RWPE1 (cell line): ENCODE results near the gene ALK.

Experiments used
- CTCF ChIA-PET: fragments of 350-600 bp; sonication (Branson Sonifier 250); formaldehyde crosslinking; extraction: SDS; loops from one replicate; lab custom pipeline; 2021; lab: Yijun Ruan, JAX
- POLR2A ChIA-PET: fragments of 400-600 bp; formaldehyde crosslinking; extraction: SDS; loops from one replicate; lab custom pipeline; 2020; ENCODE audit warnings: antibody characterized with exemption; ENCODE audit not compliant: low non-redundant PET; lab: Yijun Ruan, JAX
- DNase-seq: peaks from one replicate; pipeline ENCODE4 v3.0.0; 2012; ENCODE audit warnings: low spot score
- H3K27ac ChIP-seq: fragments of 450-650 bp; 2 replicates; pipeline ENCODE4 v1.5.1; 2017
- TF ChIP-seq, protein P1 (sequence below): fragments of 450-650 bp; conservative IDR thresholded peaks from 2 replicates; pipeline ENCODE4 v1.5.1; 2017; ENCODE audit warnings: low read depth, mild to moderate bottlenecking

Gene ALK

DNA sequence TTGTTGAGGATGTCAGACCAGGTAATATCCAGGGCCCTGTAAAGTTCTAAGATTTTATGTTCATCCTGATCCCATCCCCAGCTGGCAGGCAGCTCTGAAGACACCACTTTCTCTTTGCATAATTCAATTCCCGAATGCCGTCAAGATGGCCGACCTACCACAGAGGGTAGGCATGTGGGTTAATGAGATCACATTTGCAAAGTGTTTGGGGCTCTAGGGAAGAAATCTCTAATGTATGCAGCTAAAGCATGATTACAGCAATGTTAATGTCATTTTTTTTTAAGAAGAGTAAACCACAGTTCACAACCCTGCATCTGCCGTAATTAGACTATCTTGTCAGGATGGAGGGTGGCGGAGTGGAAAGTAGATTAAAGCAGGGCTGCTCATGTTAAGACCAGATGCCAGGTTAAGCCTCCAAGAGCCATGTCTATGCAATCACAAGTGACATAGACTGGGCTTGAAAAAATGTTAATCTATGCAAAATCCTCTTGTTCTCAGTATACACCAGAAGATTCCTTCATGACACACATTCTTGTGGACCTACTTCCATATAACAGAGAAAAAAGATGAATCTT is 131.4 kb downstream of the ALK start:
- ChIA-PET POLR2A (no interaction called here), CTCF (no interaction called here)
- TF ChIP-seq, protein P1, sequence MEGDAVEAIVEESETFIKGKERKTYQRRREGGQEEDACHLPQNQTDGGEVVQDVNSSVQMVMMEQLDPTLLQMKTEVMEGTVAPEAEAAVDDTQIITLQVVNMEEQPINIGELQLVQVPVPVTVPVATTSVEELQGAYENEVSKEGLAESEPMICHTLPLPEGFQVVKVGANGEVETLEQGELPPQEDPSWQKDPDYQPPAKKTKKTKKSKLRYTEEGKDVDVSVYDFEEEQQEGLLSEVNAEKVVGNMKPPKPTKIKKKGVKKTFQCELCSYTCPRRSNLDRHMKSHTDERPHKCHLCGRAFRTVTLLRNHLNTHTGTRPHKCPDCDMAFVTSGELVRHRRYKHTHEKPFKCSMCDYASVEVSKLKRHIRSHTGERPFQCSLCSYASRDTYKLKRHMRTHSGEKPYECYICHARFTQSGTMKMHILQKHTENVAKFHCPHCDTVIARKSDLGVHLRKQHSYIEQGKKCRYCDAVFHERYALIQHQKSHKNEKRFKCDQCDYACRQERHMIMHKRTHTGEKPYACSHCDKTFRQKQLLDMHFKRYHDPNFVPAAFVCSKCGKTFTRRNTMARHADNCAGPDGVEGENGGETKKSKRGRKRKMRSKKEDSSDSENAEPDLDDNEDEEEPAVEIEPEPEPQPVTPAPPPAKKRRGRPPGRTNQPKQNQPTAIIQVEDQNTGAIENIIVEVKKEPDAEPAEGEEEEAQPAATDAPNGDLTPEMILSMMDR = no peak
- H3K27ac ChIP-seq = no peak overlapping the region
- DNase-seq = no peak

DNA sequence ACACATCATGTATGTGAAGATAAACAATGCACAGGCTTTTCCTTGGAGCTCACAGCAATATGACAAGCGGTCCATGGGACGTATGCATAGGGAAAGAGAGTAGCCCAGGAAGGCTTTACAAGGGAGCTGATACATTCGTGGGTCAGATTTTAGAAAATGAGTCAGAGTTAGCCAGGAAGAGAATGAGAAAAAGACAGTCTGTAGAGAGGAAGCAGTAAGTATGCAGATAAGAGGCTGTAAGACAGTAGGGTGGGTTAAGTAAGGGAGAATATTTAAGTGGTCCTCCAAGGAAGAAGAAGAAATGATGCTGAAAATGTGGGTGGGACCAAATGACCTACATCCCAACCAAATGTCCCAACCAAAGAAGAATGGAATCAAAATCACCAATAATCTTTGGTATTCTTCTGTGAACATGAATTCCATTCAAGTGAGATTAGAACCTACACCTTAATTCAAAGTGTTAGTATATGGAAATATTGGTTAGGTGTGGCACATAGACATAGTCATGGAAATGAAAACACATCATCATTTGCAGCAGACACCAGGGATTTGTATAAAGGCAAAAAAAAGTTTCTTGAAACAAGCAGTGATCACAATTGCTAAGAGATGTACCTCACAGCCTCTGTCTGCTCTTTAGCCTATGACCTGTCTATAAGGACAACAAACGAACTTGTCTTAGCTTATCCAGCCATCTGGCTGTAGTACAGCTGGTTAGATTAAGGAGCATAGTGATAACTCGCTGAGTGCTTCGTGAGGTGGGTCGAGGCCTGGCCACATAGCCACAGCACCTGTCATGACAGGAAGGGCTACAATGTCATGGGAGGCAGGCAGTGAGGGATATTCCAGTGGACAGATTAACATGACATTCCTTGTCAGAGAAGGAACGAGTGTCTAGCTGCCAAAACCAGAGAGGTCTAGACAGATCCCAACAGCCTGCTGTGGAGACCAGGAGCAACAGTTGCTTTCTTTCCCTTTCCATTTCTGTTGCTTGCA is 133.6 kb downstream of the ALK start:
- no peak overlapping the region for H3K27ac ChIP-seq
- DNase-seq = no peak
- TF ChIP-seq, protein P1 = no peak
- ChIA-PET POLR2A (interaction anchor here (0.7 kb wide), 1 partner anchor 315 kb away, joined by 3 read pairs; no protein-coding TSS in a partner anchor), CTCF (no interaction called here)

DNA sequence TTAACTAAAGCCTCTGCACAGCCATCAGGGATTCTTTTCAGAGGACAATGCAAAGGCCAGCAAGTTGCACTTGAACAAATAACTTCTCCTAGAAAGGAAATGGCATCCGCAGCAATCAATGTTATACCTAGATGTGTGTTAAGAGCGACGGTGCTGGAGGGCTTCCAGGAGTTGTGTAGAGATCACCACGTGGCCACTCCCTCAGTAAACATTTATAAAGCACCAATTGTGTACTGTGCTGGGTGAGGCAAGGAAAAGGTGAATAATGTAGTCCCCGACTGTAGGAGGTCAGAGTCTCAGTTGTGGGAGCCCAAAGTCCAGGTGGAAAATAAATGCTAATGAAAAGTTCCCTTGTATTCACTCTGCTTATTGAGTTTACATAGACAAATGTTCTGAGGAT is 135.0 kb downstream of the ALK start:
- TF ChIP-seq, protein P1 = no peak
- CTCF ChIA-PET = no interaction called here
- DNase-seq = no peak
- POLR2A ChIA-PET = no interaction called here
- no peak overlapping the region for H3K27ac ChIP-seq

DNA sequence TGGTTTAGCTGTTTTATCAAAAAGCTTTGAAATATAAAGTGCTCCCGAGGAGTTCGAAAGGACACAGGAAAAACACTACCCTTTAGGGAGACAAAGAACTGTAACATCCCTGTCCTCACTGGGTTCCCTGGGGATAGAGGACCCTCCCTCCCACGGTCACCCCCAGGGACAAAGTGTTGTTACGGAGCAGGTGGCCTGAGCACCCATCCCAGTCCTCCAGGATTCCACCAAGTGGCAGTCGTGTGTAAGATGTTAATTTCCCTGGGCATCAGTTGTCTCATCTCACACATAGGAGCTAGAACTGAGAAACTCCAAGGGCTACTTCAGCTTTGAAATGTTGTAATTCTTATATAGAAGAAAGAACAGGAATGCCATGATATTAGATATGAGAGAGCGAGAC is 137.7 kb downstream of the ALK start:
- POLR2A ChIA-PET = no interaction called here

DNA sequence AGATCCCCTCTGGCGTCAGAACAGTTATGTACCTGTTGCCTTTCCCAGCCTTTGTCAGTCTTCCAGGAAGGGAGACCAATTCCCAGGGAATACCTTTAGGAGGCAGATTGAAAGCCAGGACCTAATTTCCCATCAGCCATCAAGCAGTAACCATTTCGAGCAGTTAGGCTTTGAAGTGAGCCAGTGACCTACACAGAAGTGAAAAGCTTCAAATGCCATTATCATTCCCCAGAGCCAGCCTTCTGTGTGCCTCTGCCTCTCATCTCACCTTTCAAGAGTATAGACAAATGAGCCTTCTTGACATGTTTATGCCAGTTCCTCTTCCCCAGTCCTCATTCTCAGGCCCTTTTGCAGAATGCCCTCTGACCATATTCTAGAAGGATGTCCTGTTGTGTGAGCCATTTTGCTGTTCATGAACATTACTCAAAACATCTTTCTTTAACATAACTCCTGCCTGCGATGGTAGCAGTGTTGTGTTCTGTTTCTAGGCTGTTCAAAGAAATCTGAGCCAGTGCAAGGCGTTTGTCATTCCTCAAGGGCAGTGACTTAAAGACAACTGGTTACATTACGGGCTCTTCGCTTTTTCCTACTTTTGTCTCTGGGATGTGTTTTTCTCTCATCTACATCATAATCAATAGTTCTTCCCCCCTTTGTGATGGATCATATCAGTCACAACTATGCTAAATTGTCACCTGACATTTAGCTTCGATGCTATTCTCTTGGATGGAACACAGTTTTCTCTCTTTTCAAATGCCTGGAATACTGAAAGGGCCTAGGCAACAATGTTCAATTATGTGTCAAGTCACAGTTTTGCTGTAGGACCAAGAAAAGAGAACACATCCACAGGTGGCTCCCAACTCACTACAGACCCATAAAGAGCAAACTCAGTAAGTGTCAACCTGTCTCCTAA is 138.6 kb downstream of the ALK start:
- CTCF ChIA-PET = interaction anchor here (0.8 kb wide), 1 partner anchor 58 kb away, joined by 4 read pairs; no protein-coding TSS in a partner anchor
- no peak overlapping the region for H3K27ac ChIP-seq
- POLR2A ChIA-PET = no interaction called here
- TF ChIP-seq, protein P1 = no peak
- no peak for DNase-seq

More for the DNA sequence above, 137.7 kb downstream of the ALK start:
- TF ChIP-seq, protein P1 = no peak
- DNase-seq = no peak
- CTCF ChIA-PET = no interaction called here
- no peak overlapping the region for H3K27ac ChIP-seq

DNA sequence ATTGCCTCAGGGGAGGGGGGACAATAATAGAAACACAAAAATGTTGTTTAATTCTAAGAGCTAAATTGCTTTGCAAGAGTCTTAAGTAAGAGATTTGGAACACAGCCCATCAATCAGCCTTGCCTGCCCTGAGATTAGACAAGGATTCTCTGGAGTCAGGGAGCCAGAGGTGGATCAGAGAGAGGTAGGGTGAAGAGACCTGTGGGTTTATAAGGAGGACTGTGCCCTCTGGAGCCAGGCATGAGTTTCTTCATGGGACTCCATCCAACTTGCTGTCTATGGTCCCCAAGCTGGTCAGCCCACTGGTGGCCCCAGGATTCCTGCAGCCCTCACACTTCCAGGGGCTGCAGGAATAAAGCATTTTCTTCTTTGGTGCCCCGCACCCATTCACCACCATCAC is 139.3 kb downstream of the ALK start:
- ChIA-PET POLR2A (no interaction called here), CTCF (interaction anchor here (0.8 kb wide), 1 partner anchor 59 kb away, joined by 4 read pairs; no protein-coding TSS in a partner anchor)
- H3K27ac ChIP-seq = no peak overlapping the region
- DNase-seq = no peak
- TF ChIP-seq, protein P1 = no peak
